HepG2 (cell line): ENCODE measurements around the gene LAIR1. TPM values are rescaled to one million over a fixed set of nuclear protein-coding genes. Genes with fewer than 3 reads are reported as not detected.

Experiments
- ATAC-seq: fragments of 200-7000 bp; cut with Tn5 transposase; 3 replicates; pipeline ENCODE4 v1.9.1; 2020; ENCODE audit warnings: mild to moderate bottlenecking, moderate library complexity
- BruUV-seq: library from RNA; stranded (reverse); fragments of 400-500 nt; replicated peaks from 2 replicates; lab custom pipeline; 2021; lab: Mats Ljungman, UMichigan
- CTCF ChIA-PET: fragments of 300-600 bp; formaldehyde crosslinking; extraction: SDS; loops from one replicate; lab custom pipeline; 2021; ENCODE audit warnings: low total read pairs, inconsistent platforms, low intra/inter-chr PET ratio; lab: Yijun Ruan, JAX
- POLR2A ChIA-PET: fragments of 350-600 bp; sonication (Branson Sonifier 250); formaldehyde crosslinking; loops from one replicate; lab custom pipeline; 2020; ENCODE audit warnings: antibody characterized with exemption, inconsistent platforms; lab: Yijun Ruan, JAX
- DNase-seq: peaks from one replicate; pipeline ENCODE4 v3.0.0-alpha.2; 2015; ENCODE audit warnings: low spot score
- FAIRE-seq: peaks from 3 replicates; lab custom pipeline; 2011; peaks lifted over from hg19 to GRCh38; lab: Jason Lieb, UNC
- H2AFZ ChIP-seq: one replicate; pipeline ENCODE4 v1.6.1; 2011; ENCODE audit warnings: low read length, inconsistent platforms
- H3K27ac ChIP-seq: fragments of 300-600 bp; 3 replicates; pipeline ENCODE4 v1.8.0; 2011; ENCODE audit warnings: mixed run types, mild to moderate bottlenecking, mixed read lengths, low read length, inconsistent platforms; ENCODE audit not compliant: insufficient read depth; ENCODE audit errors: extremely low read length
- H3K27me3 ChIP-seq, 2 experiments: fragments of 200-600 bp in 1 of 2; 2 replicates in 1 of 2; 3 replicates in 1 of 2; pipeline versions ENCODE4 v1.6.0 to v1.8.0; 2011; ENCODE audit warnings: low read length in 2 of 2, mild to moderate bottlenecking in 2 of 2, moderate library complexity in 2 of 2, inconsistent platforms in 1 of 2; ENCODE audit not compliant: insufficient read depth in 2 of 2, control insufficient read depth in 1 of 2
- H3K36me3 ChIP-seq, 2 experiments: fragments of 200-600 bp in 1 of 2; replicated peaks in 1 of 2; 2 replicates in 1 of 2; 3 replicates in 1 of 2; pipeline versions ENCODE4 v1.5.1 to v1.8.0; 2011; ENCODE audit warnings: low read length in 2 of 2, inconsistent platforms in 1 of 2; ENCODE audit not compliant: insufficient read depth in 2 of 2, control insufficient read depth in 1 of 2
- H3K4me1 ChIP-seq: 2 replicates; pipeline ENCODE4 v1.5.1; 2012; ENCODE audit warnings: low read length, inconsistent platforms; ENCODE audit not compliant: insufficient read depth
- H3K4me2 ChIP-seq: 2 replicates; pipeline ENCODE4 v1.6.0; 2011; ENCODE audit warnings: low read depth, low read length, inconsistent platforms
- H3K4me3 ChIP-seq, 3 experiments: fragments of 200-600 bp in 1 of 3; sonication (generic), shearing (Covaris generic) in 1 of 3; replicated peaks in 1 of 3; 2 replicates each; pipeline ENCODE4 v1.5.1; 2011 to 2016; ENCODE audit warnings: low read length in 3 of 3, inconsistent platforms in 2 of 3, low read depth in 2 of 3, mild to moderate bottlenecking in 2 of 3, control low read depth in 1 of 3, mixed read lengths in 1 of 3; ENCODE audit not compliant: insufficient read depth in 1 of 3
- H3K79me2 ChIP-seq: one replicate; pipeline ENCODE4 v1.6.1; 2011; ENCODE audit warnings: low read length, inconsistent platforms; ENCODE audit not compliant: insufficient read depth
- H3K9ac ChIP-seq: 2 replicates; pipeline ENCODE4 v1.6.0; 2011; ENCODE audit warnings: mild to moderate bottlenecking, low read depth, low read length, inconsistent platforms; ENCODE audit not compliant: insufficient read depth
- H3K9me3 ChIP-seq: 2 replicates; pipeline ENCODE4 v1.5.1; 2012; ENCODE audit warnings: mild to moderate bottlenecking, low read length
- H4K20me1 ChIP-seq: 2 replicates; pipeline ENCODE4 v1.6.0; 2011; ENCODE audit warnings: inconsistent platforms, mild to moderate bottlenecking, low read length, moderate library complexity; ENCODE audit not compliant: insufficient read depth
- CCAR2 ChIP-seq: fragments of 200-400 bp; formaldehyde crosslinking; optimal IDR thresholded peaks from 2 replicates; pipeline ENCODE3; 2018; ENCODE audit warnings: low read depth, mild to moderate bottlenecking, low read length, moderate library complexity
- GFI1 ChIP-seq: sonication (generic); formaldehyde crosslinking; IDR thresholded peaks from 2 replicates; pipeline ENCODE4 v1.5.0; 2020; ENCODE audit warnings: missing genetic modification reagents, mild to moderate bottlenecking, borderline replicate concordance
- HIVEP1 ChIP-seq: sonication (generic); formaldehyde crosslinking; IDR thresholded peaks from 2 replicates; pipeline ENCODE4 v1.4.0; 2020; ENCODE audit warnings: mild to moderate bottlenecking, missing genetic modification reagents
- RBM39 ChIP-seq: fragments of 200-400 bp; formaldehyde crosslinking; IDR thresholded peaks from one replicate; pipeline ENCODE4 v1.6.1; 2018; ENCODE audit warnings: antibody characterized with exemption, mild to moderate bottlenecking, low read depth, low read length; ENCODE audit not compliant: poor library complexity, severe bottlenecking
- RORA ChIP-seq: sonication (generic); formaldehyde crosslinking; IDR thresholded peaks from 2 replicates; pipeline ENCODE4 v1.5.0; 2020; ENCODE audit warnings: mild to moderate bottlenecking, missing genetic modification reagents, moderate library complexity
- SIN3B ChIP-seq: fragments of 150-350 bp; IDR thresholded peaks from 2 replicates; pipeline ENCODE4 v1.6.1; 2014; ENCODE audit warnings: low read length
- SIX1 ChIP-seq: sonication (generic); formaldehyde crosslinking; IDR thresholded peaks from 2 replicates; pipeline ENCODE4 v1.4.0; 2020; ENCODE audit warnings: missing genetic modification reagents, borderline replicate concordance
- TEAD3 ChIP-seq: optimal IDR thresholded peaks from 2 replicates; pipeline ENCODE3; 2016; ENCODE audit warnings: borderline replicate concordance
- ZNF260 ChIP-seq: sonication (generic); formaldehyde crosslinking; IDR thresholded peaks from 2 replicates; pipeline ENCODE4 v1.4.0; 2020; ENCODE audit warnings: missing genetic modification reagents, low read depth, mild to moderate bottlenecking, borderline replicate concordance
- ZNF350 ChIP-seq: sonication (generic); formaldehyde crosslinking; IDR thresholded peaks from 2 replicates; pipeline ENCODE4 v1.4.0; 2020; ENCODE audit warnings: mild to moderate bottlenecking, low read depth, missing genetic modification reagents, borderline replicate concordance
- ZNF850 ChIP-seq: sonication (generic); formaldehyde crosslinking; conservative IDR thresholded peaks from 2 replicates; pipeline ENCODE4 v1.9.0; 2021; ENCODE audit warnings: mild to moderate bottlenecking, missing genetic modification reagents
- ZSCAN31 ChIP-seq: sonication (generic); formaldehyde crosslinking; IDR thresholded peaks from 2 replicates; pipeline ENCODE4 v1.5.0; 2020; ENCODE audit warnings: low read depth, mild to moderate bottlenecking, missing genetic modification reagents
- WGBS: methylation state at CpG from one replicate; pipeline ENCODE4 v1.1.6; 2017; ENCODE audit warnings: low lambda C conversion rate; 5-methylcytosine and 5-hydroxymethylcytosine counted together
- in situ Hi-C: cut with HindIII; loops from 2 replicates; pipeline ENCODE4 v1.10.0; 2017; ENCODE audit warnings: low pct_unique_long_range_greater_than_20kb; ENCODE audit not compliant: extremely low pct_ligation_motif_present
- intact Hi-C: fragments of 100-400 bp; cut with micrococcal nuclease; formaldehyde crosslinking; loops from one replicate; pipeline ENCODE4 v1.10.0; 2022; ENCODE audit not compliant: unreplicated experiment
- polyA plus RNA-seq, 8 experiments: library from polyadenylated mRNA; depleted of rRNA in 3 of 8; stranded (reverse) in 7 of 8; unstranded in 1 of 8; fragments of >200 nt; fragmentation: Illumina TruSeq in 4 of 8; extraction: Trizol in 4 of 8; gene quantifications; 2 replicates each; pipeline versions ENCODE4 v1.2.1 to v1.2.3, GENCODE V29; 2011 to 2016; ENCODE audit warnings: low read depth in 4 of 8, missing spikeins in 1 of 8, mixed read lengths in 1 of 8; ENCODE audit not compliant: insufficient read depth in 1 of 8
- total RNA-seq, 5 experiments: library from RNA; depleted of rRNA; stranded (reverse); fragments of >200 nt; fragmentation: Illumina TruSeq; extraction: Trizol; gene quantifications; 2 replicates each; pipeline ENCODE4 v1.2.3, GENCODE V29; 2016; ENCODE audit warnings: low read depth in 1 of 5
- TF ChIP-seq, protein P1 (sequence below): sonication (generic); formaldehyde crosslinking; IDR thresholded peaks from 2 replicates; pipeline ENCODE4 v1.4.0; 2020; ENCODE audit warnings: missing genetic modification reagents

The LAIR1 gene
- total and polyA plus RNA-seq, 2 of the 13 experiments (the other 11 are each of a cell fraction or from before 2014, with no cell fraction given): 0.75 to 1.2 TPM

DNA sequence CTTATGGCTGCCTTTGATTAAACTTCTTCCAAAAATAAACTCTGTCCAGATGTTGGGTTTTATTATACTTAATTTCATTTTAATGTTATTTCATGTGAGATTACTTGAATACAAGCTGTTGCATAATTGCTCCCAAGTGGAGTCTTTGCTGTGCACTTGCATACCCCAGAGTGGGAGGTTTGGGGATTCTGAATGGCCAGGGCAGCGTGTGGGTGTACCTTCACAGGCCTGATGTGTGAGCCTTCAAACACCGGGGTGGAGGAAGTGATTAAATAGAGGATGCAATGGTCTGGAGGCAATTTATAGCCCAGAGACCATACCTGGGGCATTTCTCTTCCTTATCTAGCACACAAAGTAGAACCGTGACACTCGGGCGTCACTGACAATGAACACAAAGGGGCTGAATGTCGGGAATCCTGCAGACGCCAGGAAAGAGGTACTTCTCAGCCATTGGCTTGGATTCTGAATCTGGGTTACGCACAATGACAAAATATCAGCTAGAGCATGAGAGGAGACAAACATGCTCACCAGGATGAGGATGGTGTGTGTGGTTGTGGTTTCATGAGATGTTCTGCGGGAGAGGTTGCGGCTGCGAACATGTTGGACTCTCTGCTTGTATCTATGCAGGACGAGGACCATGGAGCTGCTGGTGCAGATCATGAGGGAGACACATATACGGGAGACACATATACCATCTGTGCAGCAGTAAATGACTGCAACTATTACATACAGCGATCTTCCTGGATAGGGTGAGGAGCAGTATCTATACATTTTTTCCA lies 44.6 kb downstream of the LAIR1 start:
- H2AFZ ChIP-seq: no peak overlapping the region
- FAIRE-seq (no peak), DNase-seq (no peak), ATAC-seq (no peak)
- H3K4me1 ChIP-seq: no peaks in the 10 kb centered on the region
- TF ChIP-seq ZNF350 (CRISPR knock-in tag) (no peak), GFI1 (CRISPR knock-in tag) (no peak), ZSCAN31 (CRISPR knock-in tag) (no peak), SIX1 (CRISPR knock-in tag) (no peak), HIVEP1 (no peak), RBM39 (no peak), CCAR2 (no peak), TEAD3 (CRISPR knock-in tag) (no peak), ZNF850 (no peak), RORA (CRISPR knock-in tag) (no peak), SIN3B (no peak), ZNF260 (CRISPR knock-in tag) (no peak)
- TF ChIP-seq, protein P1, sequence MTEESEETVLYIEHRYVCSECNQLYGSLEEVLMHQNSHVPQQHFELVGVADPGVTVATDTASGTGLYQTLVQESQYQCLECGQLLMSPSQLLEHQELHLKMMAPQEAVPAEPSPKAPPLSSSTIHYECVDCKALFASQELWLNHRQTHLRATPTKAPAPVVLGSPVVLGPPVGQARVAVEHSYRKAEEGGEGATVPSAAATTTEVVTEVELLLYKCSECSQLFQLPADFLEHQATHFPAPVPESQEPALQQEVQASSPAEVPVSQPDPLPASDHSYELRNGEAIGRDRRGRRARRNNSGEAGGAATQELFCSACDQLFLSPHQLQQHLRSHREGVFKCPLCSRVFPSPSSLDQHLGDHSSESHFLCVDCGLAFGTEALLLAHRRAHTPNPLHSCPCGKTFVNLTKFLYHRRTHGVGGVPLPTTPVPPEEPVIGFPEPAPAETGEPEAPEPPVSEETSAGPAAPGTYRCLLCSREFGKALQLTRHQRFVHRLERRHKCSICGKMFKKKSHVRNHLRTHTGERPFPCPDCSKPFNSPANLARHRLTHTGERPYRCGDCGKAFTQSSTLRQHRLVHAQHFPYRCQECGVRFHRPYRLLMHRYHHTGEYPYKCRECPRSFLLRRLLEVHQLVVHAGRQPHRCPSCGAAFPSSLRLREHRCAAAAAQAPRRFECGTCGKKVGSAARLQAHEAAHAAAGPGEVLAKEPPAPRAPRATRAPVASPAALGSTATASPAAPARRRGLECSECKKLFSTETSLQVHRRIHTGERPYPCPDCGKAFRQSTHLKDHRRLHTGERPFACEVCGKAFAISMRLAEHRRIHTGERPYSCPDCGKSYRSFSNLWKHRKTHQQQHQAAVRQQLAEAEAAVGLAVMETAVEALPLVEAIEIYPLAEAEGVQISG (CRISPR knock-in tag): no peak
- H3K9me3 ChIP-seq: no peaks in the 10 kb centered on the region
- intact Hi-C loops: no loop called here
- H4K20me1 ChIP-seq: no peaks in the 10 kb centered on the region
- BruUV-seq: no TSS peak
- ChIA-PET CTCF (no interaction called here), POLR2A (no interaction called here)
- no peak overlapping the region for H3K27ac ChIP-seq
- H3K4me2 ChIP-seq: no peak overlapping the region
- in situ Hi-C loops: no loop called here
- no peak overlapping the region for H3K4me3 ChIP-seq
- H3K36me3 ChIP-seq: no peaks in the 10 kb centered on the region
- no peaks in the 10 kb centered on the region for H3K79me2 ChIP-seq
- no peak overlapping the region for H3K9ac ChIP-seq
- WGBS: 42% methylated on average over 14 of the region's 14 CpGs
- H3K27me3 ChIP-seq: peaks cover 1 to 9% of the 10 kb centered on the region in 2 experiments; a peak in 1 of 5 replicates
